Measurements from ENCODE around the gene CAMKK1.

CAMKK1 gene

GRCh38 chr17:3890082-3890877 lies 2.6 kb downstream of the CAMKK1 start:
- H3K27me3 ChIP-seq (ENCODE audit: control insufficient read depth, insufficient read depth, low read length, poor library complexity, severe bottlenecking): peaks cover 18% of the 10 kb centered on the region
- WGBS, 2 experiments: 82 to 85% methylated on average over 22 of the region's 22 CpGs
- H3K9me3 ChIP-seq (ENCODE audit: control insufficient read depth, low read length): no peaks in the 10 kb centered on the region
- no peaks in the 10 kb centered on the region for H3K36me3 ChIP-seq (ENCODE audit: control insufficient read depth, insufficient read depth, low read length)
- H3K27ac ChIP-seq (ENCODE audit: insufficient read depth, low read depth, low read length, poor library complexity, severe bottlenecking): no peak overlapping the region
- H3K4me1 ChIP-seq (ENCODE audit: control insufficient read depth, insufficient read depth, low read length): peaks cover 5% of the 10 kb centered on the region
- H3K4me3 ChIP-seq (ENCODE audit: insufficient read depth, low read depth, low read length): no peak overlapping the region

- Histone ChIP-seq H3K4me3 (ENCODE audit: insufficient read depth, low read depth, low read length) (no peak overlapping the region), H3K4me1 (ENCODE audit: control insufficient read depth, insufficient read depth, low read length) (peaks cover 5% of the 10 kb centered on the region), H3K27ac (ENCODE audit: insufficient read depth, low read depth, low read length, poor library complexity, severe bottlenecking) (no peak overlapping the region), H3K27me3 (ENCODE audit: control insufficient read depth, insufficient read depth, low read length, poor library complexity, severe bottlenecking) (peaks cover 18% of the 10 kb centered on the region), H3K36me3 (ENCODE audit: control insufficient read depth, insufficient read depth, low read length) (no peaks in the 10 kb centered on the region), H3K9me3 (ENCODE audit: control insufficient read depth, low read length) (no peaks in the 10 kb centered on the region)
- 90 to 91% methylated on average over 17 of the region's 17 CpGs for WGBS, 2 experiments
Observed at GRCh38 chr17:3889325-3890012, 3.4 kb downstream of the CAMKK1 start.

GRCh38 chr17:3888343-3889171 lies 4.3 kb downstream of the CAMKK1 start:
- no peaks in the 10 kb centered on the region for H3K9me3 ChIP-seq (ENCODE audit: control insufficient read depth, low read length)
- H3K36me3 ChIP-seq (ENCODE audit: control insufficient read depth, insufficient read depth, low read length): no peaks in the 10 kb centered on the region
- H3K4me3 ChIP-seq (ENCODE audit: insufficient read depth, low read depth, low read length): no peak overlapping the region
- H3K27me3 ChIP-seq (ENCODE audit: control insufficient read depth, insufficient read depth, low read length, poor library complexity, severe bottlenecking): peaks cover 14% of the 10 kb centered on the region
- H3K27ac ChIP-seq (ENCODE audit: insufficient read depth, low read depth, low read length, poor library complexity, severe bottlenecking): no peak overlapping the region
- peaks cover 5% of the 10 kb centered on the region for H3K4me1 ChIP-seq (ENCODE audit: control insufficient read depth, insufficient read depth, low read length)
- 62 to 64% methylated on average over 50 of the region's 50 CpGs for WGBS, 2 experiments

- Histone ChIP-seq H3K9me3 (ENCODE audit: control insufficient read depth, low read length) (no peaks in the 10 kb centered on the region), H3K27ac (ENCODE audit: insufficient read depth, low read depth, low read length, poor library complexity, severe bottlenecking) (no peak overlapping the region), H3K4me1 (ENCODE audit: control insufficient read depth, insufficient read depth, low read length) (peaks cover 5% of the 10 kb centered on the region), H3K4me3 (ENCODE audit: insufficient read depth, low read depth, low read length) (no peak overlapping the region), H3K36me3 (ENCODE audit: control insufficient read depth, insufficient read depth, low read length) (no peaks in the 10 kb centered on the region), H3K27me3 (ENCODE audit: control insufficient read depth, insufficient read depth, low read length, poor library complexity, severe bottlenecking) (peaks cover 14% of the 10 kb centered on the region)
- WGBS, 2 experiments: 82 to 83% methylated on average over 9 of the region's 9 CpGs
Observed at GRCh38 chr17:3887804-3888203, 5.0 kb downstream of the CAMKK1 start.

- 84 to 87% methylated on average over 2 of the region's 2 CpGs for WGBS, 2 experiments
- Histone ChIP-seq H3K4me3 (ENCODE audit: insufficient read depth, low read depth, low read length) (no peak overlapping the region), H3K36me3 (ENCODE audit: control insufficient read depth, insufficient read depth, low read length) (no peaks in the 10 kb centered on the region), H3K27ac (ENCODE audit: insufficient read depth, low read depth, low read length, poor library complexity, severe bottlenecking) (no peak overlapping the region), H3K4me1 (ENCODE audit: control insufficient read depth, insufficient read depth, low read length) (peaks cover 5% of the 10 kb centered on the region), H3K27me3 (ENCODE audit: control insufficient read depth, insufficient read depth, low read length, poor library complexity, severe bottlenecking) (peaks cover 11% of the 10 kb centered on the region), H3K9me3 (ENCODE audit: control insufficient read depth, low read length) (no peaks in the 10 kb centered on the region)
Observed at GRCh38 chr17:3887394-3887793, 5.5 kb downstream of the CAMKK1 start.

GRCh38 chr17:3886776-3887175 lies 6.1 kb downstream of the CAMKK1 start:
- H3K4me3 ChIP-seq (ENCODE audit: insufficient read depth, low read depth, low read length): no peak overlapping the region
- no peak overlapping the region for H3K27ac ChIP-seq (ENCODE audit: insufficient read depth, low read depth, low read length, poor library complexity, severe bottlenecking)
- H3K36me3 ChIP-seq (ENCODE audit: control insufficient read depth, insufficient read depth, low read length): no peaks in the 10 kb centered on the region
- 93 to 94% methylated on average over 10 of the region's 10 CpGs for WGBS, 2 experiments
- peaks cover 4% of the 10 kb centered on the region for H3K27me3 ChIP-seq (ENCODE audit: control insufficient read depth, insufficient read depth, low read length, poor library complexity, severe bottlenecking)
- peaks cover 3% of the 10 kb centered on the region for H3K4me1 ChIP-seq (ENCODE audit: control insufficient read depth, insufficient read depth, low read length)
- no peaks in the 10 kb centered on the region for H3K9me3 ChIP-seq (ENCODE audit: control insufficient read depth, low read length)

- Histone ChIP-seq H3K36me3 (ENCODE audit: control insufficient read depth, insufficient read depth, low read length) (no peaks in the 10 kb centered on the region), H3K27me3 (ENCODE audit: control insufficient read depth, insufficient read depth, low read length, poor library complexity, severe bottlenecking) (no peaks in the 10 kb centered on the region), H3K4me3 (ENCODE audit: insufficient read depth, low read depth, low read length) (no peak overlapping the region), H3K9me3 (ENCODE audit: control insufficient read depth, low read length) (no peaks in the 10 kb centered on the region), H3K4me1 (ENCODE audit: control insufficient read depth, insufficient read depth, low read length) (no peaks in the 10 kb centered on the region), H3K27ac (ENCODE audit: insufficient read depth, low read depth, low read length, poor library complexity, severe bottlenecking) (no peak overlapping the region)
- WGBS, 2 experiments: 75 to 78% methylated on average over 4 of the region's 4 CpGs
Observed at GRCh38 chr17:3885970-3886369, 6.9 kb downstream of the CAMKK1 start.

GRCh38 chr17:3885271-3885670 lies 7.6 kb downstream of the CAMKK1 start:
- Histone ChIP-seq H3K9me3 (ENCODE audit: control insufficient read depth, low read length) (no peaks in the 10 kb centered on the region), H3K4me1 (ENCODE audit: control insufficient read depth, insufficient read depth, low read length) (no peaks in the 10 kb centered on the region), H3K36me3 (ENCODE audit: control insufficient read depth, insufficient read depth, low read length) (no peaks in the 10 kb centered on the region), H3K4me3 (ENCODE audit: insufficient read depth, low read depth, low read length) (no peak overlapping the region), H3K27ac (ENCODE audit: insufficient read depth, low read depth, low read length, poor library complexity, severe bottlenecking) (no peak overlapping the region), H3K27me3 (ENCODE audit: control insufficient read depth, insufficient read depth, low read length, poor library complexity, severe bottlenecking) (no peaks in the 10 kb centered on the region)
- WGBS, 2 experiments: 94 to 95% methylated on average over 14 of the region's 14 CpGs

GRCh38 chr17:3884188-3884587 lies 8.7 kb downstream of the CAMKK1 start:
- Histone ChIP-seq H3K4me3 (ENCODE audit: insufficient read depth, low read depth, low read length) (no peak overlapping the region), H3K27me3 (ENCODE audit: control insufficient read depth, insufficient read depth, low read length, poor library complexity, severe bottlenecking) (no peaks in the 10 kb centered on the region), H3K27ac (ENCODE audit: insufficient read depth, low read depth, low read length, poor library complexity, severe bottlenecking) (no peak overlapping the region), H3K4me1 (ENCODE audit: control insufficient read depth, insufficient read depth, low read length) (peaks cover 10% of the 10 kb centered on the region), H3K36me3 (ENCODE audit: control insufficient read depth, insufficient read depth, low read length) (no peaks in the 10 kb centered on the region), H3K9me3 (ENCODE audit: control insufficient read depth, low read length) (no peaks in the 10 kb centered on the region)
- WGBS, 2 experiments: 87 to 88% methylated on average over 12 of the region's 12 CpGs

GRCh38 chr17:3882276-3882675 lies 10.6 kb downstream of the CAMKK1 start:
- Histone ChIP-seq H3K9me3 (ENCODE audit: control insufficient read depth, low read length) (no peaks in the 10 kb centered on the region), H3K36me3 (ENCODE audit: control insufficient read depth, insufficient read depth, low read length) (no peaks in the 10 kb centered on the region), H3K4me3 (ENCODE audit: insufficient read depth, low read depth, low read length) (no peak overlapping the region), H3K4me1 (ENCODE audit: control insufficient read depth, insufficient read depth, low read length) (peaks cover 12% of the 10 kb centered on the region), H3K27ac (ENCODE audit: insufficient read depth, low read depth, low read length, poor library complexity, severe bottlenecking) (no peak overlapping the region), H3K27me3 (ENCODE audit: control insufficient read depth, insufficient read depth, low read length, poor library complexity, severe bottlenecking) (no peaks in the 10 kb centered on the region)
- 88 to 89% methylated on average over 4 of the region's 4 CpGs for WGBS, 2 experiments

Measured in ectodermal cell (in vitro differentiated cells).